ENCODE data around the gene TRPC4.

Gene TRPC4

DNA sequence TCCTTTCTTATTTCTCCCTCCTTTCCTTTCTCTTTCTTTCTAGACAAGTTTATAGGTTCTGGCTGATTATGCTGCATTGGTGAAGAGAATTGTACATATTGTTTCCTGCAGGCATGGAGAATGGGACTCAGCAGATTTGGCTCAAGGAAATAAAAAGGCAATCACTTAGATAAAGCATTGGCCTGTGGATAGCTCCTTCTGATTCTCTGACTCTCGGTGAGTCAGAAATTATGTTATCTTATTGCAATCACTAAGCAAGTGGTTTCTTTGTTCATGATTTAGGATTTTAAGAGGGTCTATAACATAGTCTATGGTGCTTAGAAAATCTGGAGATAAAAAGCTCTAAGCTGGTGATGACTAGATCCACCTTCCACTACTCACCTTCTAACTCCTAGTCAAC, 217.0 kb downstream of the TRPC4 start:
- no peak for TF ChIP-seq POLR2A (IDR thresholded peaks at IDR 0.05; ENCODE audit: extremely low read depth, insufficient read length)
- DNase-seq (ENCODE audit: low read depth): no peak
- H3K4me3 ChIP-seq (ENCODE audit: low read depth, low read length): no peak overlapping the region

DNA sequence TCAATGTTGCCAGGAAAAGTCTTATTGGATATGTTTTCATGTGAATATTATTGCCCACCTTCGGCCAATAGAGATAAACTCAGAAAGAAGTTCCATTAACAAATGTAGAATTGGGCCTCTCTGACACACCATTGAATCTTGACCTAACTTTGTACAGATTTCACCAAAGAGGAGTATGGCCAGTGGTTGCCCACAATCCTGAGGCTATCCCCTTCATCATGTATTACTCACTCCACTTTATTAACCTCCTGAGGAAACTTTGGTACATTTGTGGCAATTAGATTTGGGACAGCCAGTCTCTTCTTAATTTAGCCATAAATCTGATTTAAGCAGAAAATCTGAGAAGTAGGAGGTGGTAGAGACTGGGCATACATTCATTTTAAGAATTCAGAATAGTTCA, 217.7 kb downstream of the TRPC4 start:
- TF ChIP-seq, protein P1, sequence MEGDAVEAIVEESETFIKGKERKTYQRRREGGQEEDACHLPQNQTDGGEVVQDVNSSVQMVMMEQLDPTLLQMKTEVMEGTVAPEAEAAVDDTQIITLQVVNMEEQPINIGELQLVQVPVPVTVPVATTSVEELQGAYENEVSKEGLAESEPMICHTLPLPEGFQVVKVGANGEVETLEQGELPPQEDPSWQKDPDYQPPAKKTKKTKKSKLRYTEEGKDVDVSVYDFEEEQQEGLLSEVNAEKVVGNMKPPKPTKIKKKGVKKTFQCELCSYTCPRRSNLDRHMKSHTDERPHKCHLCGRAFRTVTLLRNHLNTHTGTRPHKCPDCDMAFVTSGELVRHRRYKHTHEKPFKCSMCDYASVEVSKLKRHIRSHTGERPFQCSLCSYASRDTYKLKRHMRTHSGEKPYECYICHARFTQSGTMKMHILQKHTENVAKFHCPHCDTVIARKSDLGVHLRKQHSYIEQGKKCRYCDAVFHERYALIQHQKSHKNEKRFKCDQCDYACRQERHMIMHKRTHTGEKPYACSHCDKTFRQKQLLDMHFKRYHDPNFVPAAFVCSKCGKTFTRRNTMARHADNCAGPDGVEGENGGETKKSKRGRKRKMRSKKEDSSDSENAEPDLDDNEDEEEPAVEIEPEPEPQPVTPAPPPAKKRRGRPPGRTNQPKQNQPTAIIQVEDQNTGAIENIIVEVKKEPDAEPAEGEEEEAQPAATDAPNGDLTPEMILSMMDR (IDR thresholded peaks at IDR 0.05; ENCODE audit: low read depth, low read length): no peak
- no peak for TF ChIP-seq POLR2A (IDR thresholded peaks at IDR 0.05; ENCODE audit: extremely low read depth, insufficient read length)
- TF ChIP-seq MAX (IDR thresholded peaks at IDR 0.05; ENCODE audit: low read depth, low read length): no peak
- no peak for TF ChIP-seq MYC (IDR thresholded peaks at IDR 0.05; ENCODE audit: low read depth, low read length)
- no peak overlapping the region for H3K4me3 ChIP-seq (ENCODE audit: low read depth, low read length)
- DNase-seq (ENCODE audit: low read depth): no peak

- TF ChIP-seq, protein P1 (IDR thresholded peaks at IDR 0.05; ENCODE audit: low read depth, low read length): no peak
- no peak for TF ChIP-seq POLR2A (IDR thresholded peaks at IDR 0.05; ENCODE audit: extremely low read depth, insufficient read length)
- TF ChIP-seq MAX (IDR thresholded peaks at IDR 0.05; ENCODE audit: low read depth, low read length): no peak
- DNase-seq (ENCODE audit: low read depth): no peak
- H3K4me3 ChIP-seq (ENCODE audit: low read depth, low read length): no peak overlapping the region
Measured at GRCh38 chr13:37648609-37649008, 221.0 kb downstream of the TRPC4 start.

- TF ChIP-seq, protein P1 (IDR thresholded peaks at IDR 0.05; ENCODE audit: low read depth, low read length): no peak
- TF ChIP-seq POLR2A (IDR thresholded peaks at IDR 0.05; ENCODE audit: extremely low read depth, insufficient read length) (no peak), MYC (IDR thresholded peaks at IDR 0.05; ENCODE audit: low read depth, low read length) (no peak), MAX (IDR thresholded peaks at IDR 0.05; ENCODE audit: low read depth, low read length) (no peak)
- H3K4me3 ChIP-seq (ENCODE audit: low read depth, low read length): no peak overlapping the region
- DNase-seq (ENCODE audit: low read depth): no peak
Measured at GRCh38 chr13:37647031-37647650, 222.4 kb downstream of the TRPC4 start.

- DNase-seq (ENCODE audit: low read depth): no peak
- TF ChIP-seq, protein P1 (IDR thresholded peaks at IDR 0.05; ENCODE audit: low read depth, low read length): no peak
- no peak for TF ChIP-seq MAX (IDR thresholded peaks at IDR 0.05; ENCODE audit: low read depth, low read length)
- TF ChIP-seq MYC (IDR thresholded peaks at IDR 0.05; ENCODE audit: low read depth, low read length): no peak
- no peak for TF ChIP-seq POLR2A (IDR thresholded peaks at IDR 0.05; ENCODE audit: extremely low read depth, insufficient read length)
Measured at GRCh38 chr13:37646531-37646930, 223.0 kb downstream of the TRPC4 start.

GRCh38 chr13:37645181-37645740, 224.3 kb downstream of the TRPC4 start:
- H3K4me3 ChIP-seq (ENCODE audit: low read depth, low read length): no peak overlapping the region
- TF ChIP-seq POLR2A (IDR thresholded peaks at IDR 0.05; ENCODE audit: extremely low read depth, insufficient read length): no peak
- no peak for TF ChIP-seq MYC (IDR thresholded peaks at IDR 0.05; ENCODE audit: low read depth, low read length)
- TF ChIP-seq, protein P1 (IDR thresholded peaks at IDR 0.05; ENCODE audit: low read depth, low read length): no peak
- TF ChIP-seq MAX (IDR thresholded peaks at IDR 0.05; ENCODE audit: low read depth, low read length): no peak
- DNase-seq (ENCODE audit: low read depth): no peak

More at GRCh38 chr13:37646531-37646930, 223.0 kb downstream of the TRPC4 start:
- H3K4me3 ChIP-seq (ENCODE audit: low read depth, low read length): no peak overlapping the region
